GM12872 (cell line): ENCODE results near the gene HOXA6.

Source experiments
- CTCF ChIP-seq: IDR thresholded peaks from 3 replicates; pipeline ENCODE4 v1.5.1; 2011; ENCODE audit warnings: low read depth, mild to moderate bottlenecking, low read length, moderate library complexity; ENCODE audit not compliant: insufficient read depth

HOXA6 gene

GRCh38 chr7:27129729-27130539 is 17.6 kb downstream of the HOXA6 start:
- TF ChIP-seq CTCF = no peak

- no peak for TF ChIP-seq CTCF
Observed at GRCh38 chr7:27128776-27129728, 18.5 kb downstream of the HOXA6 start.

- TF ChIP-seq CTCF = no peak
Observed at GRCh38 chr7:27128034-27128433, 19.5 kb downstream of the HOXA6 start.

DNA sequence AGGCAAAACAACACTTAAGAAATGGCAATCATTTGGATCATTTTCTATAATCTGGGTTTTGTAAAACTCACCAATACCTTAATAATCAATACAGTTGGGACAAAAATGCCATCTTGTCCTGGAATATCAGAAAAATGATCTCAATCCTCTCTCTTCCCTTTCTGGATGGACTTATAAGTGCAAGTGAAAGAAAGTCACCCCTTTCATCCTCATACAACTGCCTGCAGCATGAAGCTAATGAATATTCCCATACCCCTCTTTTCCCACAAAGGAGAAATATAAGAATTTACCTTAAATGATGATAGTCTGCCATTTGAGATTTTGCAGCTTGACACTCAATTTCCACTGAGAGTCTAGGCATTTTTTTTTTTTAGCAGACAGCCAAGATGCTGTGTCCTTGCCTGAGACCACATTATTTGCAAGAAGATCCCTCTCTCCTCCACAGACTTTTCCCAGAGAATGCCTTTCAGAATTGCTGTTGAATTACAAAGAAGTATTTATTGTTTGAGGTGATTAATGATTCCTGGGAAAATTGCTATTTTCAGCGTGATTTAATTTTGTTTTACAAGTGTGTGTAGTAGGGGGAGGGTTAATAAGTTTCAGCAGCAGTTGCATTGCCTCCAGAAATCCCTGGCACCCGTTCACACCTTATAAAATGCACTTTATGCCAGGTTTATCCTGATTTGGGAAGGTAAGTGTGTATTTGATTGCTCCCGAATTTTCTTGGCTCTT is 20.8 kb downstream of the HOXA6 start:
- TF ChIP-seq CTCF = no peak

DNA sequence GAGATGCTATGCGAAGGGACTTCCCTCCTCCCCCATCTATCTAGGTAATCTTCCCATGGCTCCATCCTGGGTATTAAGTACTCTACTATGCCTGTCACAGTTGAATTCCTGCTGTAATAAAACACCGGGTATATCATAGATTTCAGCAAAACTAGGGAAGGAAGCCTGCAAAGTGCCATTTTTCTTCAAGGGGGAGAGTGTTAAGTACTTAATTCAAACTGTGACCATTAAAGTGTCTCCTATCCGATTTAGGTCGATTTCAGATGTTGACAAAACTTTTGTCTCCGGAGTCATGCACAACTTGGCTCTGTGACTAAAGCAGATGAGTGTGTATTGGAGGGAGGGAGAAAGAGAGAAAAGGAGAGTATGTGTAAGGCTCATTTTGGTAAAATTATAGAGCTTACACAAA is 21.6 kb downstream of the HOXA6 start:
- no peak for TF ChIP-seq CTCF

GRCh38 chr7:27124902-27125689 is 22.5 kb downstream of the HOXA6 start:
- no peak for TF ChIP-seq CTCF
